Measurements from ENCODE around the gene RPS18. TPM values are rescaled to one million over a fixed set of nuclear protein-coding genes. Genes with fewer than 3 reads are reported as not detected.

RPS18 gene
- total and polyA plus RNA-seq, 2 of the 13 experiments (the other 11 are each of a cell fraction or from before 2014, with no cell fraction given) = 3,896 to 5,806 TPM

DNA sequence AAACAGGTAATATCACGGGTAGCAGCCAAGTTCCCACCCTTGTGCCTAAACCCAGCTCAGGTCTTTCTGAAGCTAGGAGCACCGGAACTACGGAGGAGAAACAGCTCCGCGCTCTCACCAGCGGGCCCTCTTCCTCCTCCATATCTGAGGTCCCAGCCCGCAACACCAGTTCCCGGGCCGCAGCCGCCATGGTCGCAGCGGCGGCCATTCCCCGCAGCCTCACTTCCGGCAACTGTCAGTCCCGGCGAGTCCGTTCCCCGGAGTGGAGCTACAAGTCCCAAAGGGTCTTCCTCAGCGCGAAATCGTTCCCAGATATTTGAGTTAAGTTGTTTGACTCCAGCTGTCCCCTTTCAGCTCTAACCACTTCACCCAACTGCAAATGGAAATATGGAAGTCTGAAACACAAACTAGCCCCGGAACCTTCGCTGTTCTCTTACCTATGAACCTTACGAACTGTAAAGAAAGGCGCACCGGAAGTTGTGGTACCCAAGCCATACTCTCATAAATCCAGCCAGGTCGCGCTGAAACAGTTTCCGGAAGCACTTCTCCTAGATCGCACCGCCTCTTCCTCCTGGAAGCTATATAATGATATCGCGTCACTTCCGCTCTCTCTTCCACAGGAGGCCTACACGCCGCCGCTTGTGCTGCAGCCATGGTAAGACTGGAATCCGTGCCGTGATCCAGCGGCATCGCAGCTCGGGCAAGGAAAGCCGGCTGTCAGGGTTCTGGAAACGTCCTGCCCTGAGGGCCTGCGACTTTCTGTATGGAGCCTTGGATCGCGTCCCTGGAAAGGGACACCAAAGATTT, at the start of gene RPS18, which contains the start of gene VPS52 (continued):
- TF ChIP-seq YEATS2 (CRISPR knock-in tag; IDR thresholded peaks at IDR 0.05; ENCODE audit: borderline replicate concordance) = peak; percentile 100
- TF ChIP-seq, protein P1, sequence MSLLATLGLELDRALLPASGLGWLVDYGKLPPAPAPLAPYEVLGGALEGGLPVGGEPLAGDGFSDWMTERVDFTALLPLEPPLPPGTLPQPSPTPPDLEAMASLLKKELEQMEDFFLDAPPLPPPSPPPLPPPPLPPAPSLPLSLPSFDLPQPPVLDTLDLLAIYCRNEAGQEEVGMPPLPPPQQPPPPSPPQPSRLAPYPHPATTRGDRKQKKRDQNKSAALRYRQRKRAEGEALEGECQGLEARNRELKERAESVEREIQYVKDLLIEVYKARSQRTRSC (CRISPR knock-in tag; IDR thresholded peaks at IDR 0.05; ENCODE audit: low read depth) = 0 out of 2 replicates have a peak, but pooled peaks have one; percentile 28
- no peak for TF ChIP-seq NFE2L1 (CRISPR knock-in tag; IDR thresholded peaks at IDR 0.05; ENCODE audit: borderline replicate concordance)
- TF ChIP-seq ZBTB49 (CRISPR knock-in tag; IDR thresholded peaks at IDR 0.05; ENCODE audit: borderline replicate concordance) = peak; percentile 68; the same call in 1 of the 2 replicates
- peak; percentile 90; the same call in 1 of the 2 replicates for TF ChIP-seq LRRFIP1 (CRISPR knock-in tag; conservative IDR thresholded peaks at IDR 0.05)
- TF ChIP-seq SIX1 (CRISPR knock-in tag; IDR thresholded peaks at IDR 0.05; ENCODE audit: borderline replicate concordance) = peak; percentile 51; the same call in 1 of the 2 replicates
- peak; percentile 96 for TF ChIP-seq ZSCAN9 (CRISPR knock-in tag; IDR thresholded peaks at IDR 0.05; ENCODE audit: borderline replicate concordance)
- peak; percentile 92 for TF ChIP-seq ZNF256 (CRISPR knock-in tag; conservative IDR thresholded peaks at IDR 0.05)
- TF ChIP-seq ZFAT (CRISPR knock-in tag; conservative IDR thresholded peaks at IDR 0.05) = no peak
- no peak; the same call in 1 of the 2 replicates for TF ChIP-seq RELA (CRISPR knock-in tag; IDR thresholded peaks at IDR 0.05)
- TF ChIP-seq ZNF331 (CRISPR knock-in tag; IDR thresholded peaks at IDR 0.05) = peak; percentile 84
- TF ChIP-seq ZNF451 (CRISPR knock-in tag; IDR thresholded peaks at IDR 0.05) = no peak
- TF ChIP-seq KLF16 (CRISPR knock-in tag; IDR thresholded peaks at IDR 0.05) = peak in 1 of 2 experiments; percentile 95; a peak in 2 of 4 replicates
- TF ChIP-seq, protein P2, sequence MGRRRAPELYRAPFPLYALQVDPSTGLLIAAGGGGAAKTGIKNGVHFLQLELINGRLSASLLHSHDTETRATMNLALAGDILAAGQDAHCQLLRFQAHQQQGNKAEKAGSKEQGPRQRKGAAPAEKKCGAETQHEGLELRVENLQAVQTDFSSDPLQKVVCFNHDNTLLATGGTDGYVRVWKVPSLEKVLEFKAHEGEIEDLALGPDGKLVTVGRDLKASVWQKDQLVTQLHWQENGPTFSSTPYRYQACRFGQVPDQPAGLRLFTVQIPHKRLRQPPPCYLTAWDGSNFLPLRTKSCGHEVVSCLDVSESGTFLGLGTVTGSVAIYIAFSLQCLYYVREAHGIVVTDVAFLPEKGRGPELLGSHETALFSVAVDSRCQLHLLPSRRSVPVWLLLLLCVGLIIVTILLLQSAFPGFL (CRISPR knock-in tag; IDR thresholded peaks at IDR 0.05) = peak; percentile 71; the same call in 1 of the 2 replicates
- TF ChIP-seq, protein P3, sequence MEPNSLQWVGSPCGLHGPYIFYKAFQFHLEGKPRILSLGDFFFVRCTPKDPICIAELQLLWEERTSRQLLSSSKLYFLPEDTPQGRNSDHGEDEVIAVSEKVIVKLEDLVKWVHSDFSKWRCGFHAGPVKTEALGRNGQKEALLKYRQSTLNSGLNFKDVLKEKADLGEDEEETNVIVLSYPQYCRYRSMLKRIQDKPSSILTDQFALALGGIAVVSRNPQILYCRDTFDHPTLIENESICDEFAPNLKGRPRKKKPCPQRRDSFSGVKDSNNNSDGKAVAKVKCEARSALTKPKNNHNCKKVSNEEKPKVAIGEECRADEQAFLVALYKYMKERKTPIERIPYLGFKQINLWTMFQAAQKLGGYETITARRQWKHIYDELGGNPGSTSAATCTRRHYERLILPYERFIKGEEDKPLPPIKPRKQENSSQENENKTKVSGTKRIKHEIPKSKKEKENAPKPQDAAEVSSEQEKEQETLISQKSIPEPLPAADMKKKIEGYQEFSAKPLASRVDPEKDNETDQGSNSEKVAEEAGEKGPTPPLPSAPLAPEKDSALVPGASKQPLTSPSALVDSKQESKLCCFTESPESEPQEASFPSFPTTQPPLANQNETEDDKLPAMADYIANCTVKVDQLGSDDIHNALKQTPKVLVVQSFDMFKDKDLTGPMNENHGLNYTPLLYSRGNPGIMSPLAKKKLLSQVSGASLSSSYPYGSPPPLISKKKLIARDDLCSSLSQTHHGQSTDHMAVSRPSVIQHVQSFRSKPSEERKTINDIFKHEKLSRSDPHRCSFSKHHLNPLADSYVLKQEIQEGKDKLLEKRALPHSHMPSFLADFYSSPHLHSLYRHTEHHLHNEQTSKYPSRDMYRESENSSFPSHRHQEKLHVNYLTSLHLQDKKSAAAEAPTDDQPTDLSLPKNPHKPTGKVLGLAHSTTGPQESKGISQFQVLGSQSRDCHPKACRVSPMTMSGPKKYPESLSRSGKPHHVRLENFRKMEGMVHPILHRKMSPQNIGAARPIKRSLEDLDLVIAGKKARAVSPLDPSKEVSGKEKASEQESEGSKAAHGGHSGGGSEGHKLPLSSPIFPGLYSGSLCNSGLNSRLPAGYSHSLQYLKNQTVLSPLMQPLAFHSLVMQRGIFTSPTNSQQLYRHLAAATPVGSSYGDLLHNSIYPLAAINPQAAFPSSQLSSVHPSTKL (CRISPR knock-in tag; IDR thresholded peaks at IDR 0.05) = peak; percentile 62; the same call in 1 of the 2 replicates
- TF ChIP-seq ARNTL (CRISPR knock-in tag; IDR thresholded peaks at IDR 0.05) = no peak; the same call in none of the 2 replicates
- TF ChIP-seq RBM39 (IDR thresholded peaks at IDR 0.05; ENCODE audit: low read depth, low read length, poor library complexity, severe bottlenecking) = peak; percentile 65

Measured in HepG2 (cell line).